Endodermal cell (in vitro differentiated cells): ENCODE results near the gene ATP1B1. TPM values are rescaled to one million over a fixed set of nuclear protein-coding genes. Genes with fewer than 3 reads are reported as not detected.
A peak's percentile ranks its signal among the peaks of the same experiment; 100 is the strongest.

Experiments
- DNase-seq: peaks from one replicate; pipeline ENCODE4 v3.0.0-alpha.2; 2017
- H3K27ac ChIP-seq: 2 replicates; pipeline ENCODE4 v1.5.1; 2013; ENCODE audit warnings: mild to moderate bottlenecking, low read depth, low read length, moderate library complexity
- H3K27me3 ChIP-seq: 2 replicates; pipeline ENCODE4 v1.6.1; 2013; ENCODE audit warnings: mild to moderate bottlenecking, low read length, moderate library complexity; ENCODE audit not compliant: insufficient read depth, control insufficient read depth, poor library complexity, severe bottlenecking
- H3K36me3 ChIP-seq: 2 replicates; pipeline ENCODE4 v1.7.0; 2013; ENCODE audit warnings: mild to moderate bottlenecking, low read length, moderate library complexity; ENCODE audit not compliant: control insufficient read depth, insufficient read depth
- H3K4me1 ChIP-seq: one replicate; pipeline ENCODE4 v1.7.0; 2013; ENCODE audit warnings: low read length; ENCODE audit not compliant: control insufficient read depth, insufficient read depth
- H3K4me3 ChIP-seq: 2 replicates; pipeline ENCODE4 v1.5.1; 2013; ENCODE audit warnings: mild to moderate bottlenecking, low read length, moderate library complexity
- H3K9ac ChIP-seq: 2 replicates; pipeline ENCODE4 v1.6.1; 2013; ENCODE audit warnings: mild to moderate bottlenecking, low read length, moderate library complexity; ENCODE audit not compliant: poor library complexity, severe bottlenecking; ENCODE audit errors: extremely low read depth
- H3K9me3 ChIP-seq: 2 replicates; pipeline ENCODE4 v1.6.1; 2013; ENCODE audit warnings: mild to moderate bottlenecking, low read length, moderate library complexity; ENCODE audit not compliant: control insufficient read depth
- H3K27ac Mint-ChIP-seq: 2 replicates; pipeline ENCODE4 v1.8.0; 2020; ENCODE audit warnings: mixed read lengths
- H3K27me3 Mint-ChIP-seq: 2 replicates; pipeline ENCODE4 v1.8.0; 2021; ENCODE audit warnings: mild to moderate bottlenecking, mixed read lengths; ENCODE audit not compliant: insufficient read depth
- H3K36me3 Mint-ChIP-seq: 2 replicates; pipeline ENCODE4 v1.8.0; 2020; ENCODE audit warnings: low read depth, mixed read lengths
- H3K4me1 Mint-ChIP-seq: 2 replicates; pipeline ENCODE4 v1.8.0; 2020; ENCODE audit warnings: mixed read lengths
- H3K4me3 Mint-ChIP-seq: 2 replicates; pipeline ENCODE4 v1.8.0; 2020; ENCODE audit warnings: mild to moderate bottlenecking, moderate library complexity, mixed read lengths
- H3K9me3 Mint-ChIP-seq: 2 replicates; pipeline ENCODE4 v1.8.0; 2020; ENCODE audit warnings: mild to moderate bottlenecking, mixed read lengths
- WGBS, 2 experiments: methylation state at CpG; one replicate each; pipeline versions ENCODE4 v1.1.5 to v1.1.7; 2013; ENCODE audit warnings: missing lambda C conversion rate in 2 of 2, mixed read lengths in 1 of 2; ENCODE audit not compliant: insufficient coverage in 1 of 2, insufficient read length in 1 of 2; 5-methylcytosine and 5-hydroxymethylcytosine counted together
- total RNA-seq, 2 donors: library from RNA; stranded (reverse); fragmentation: NEBNext Ultra II Directional in 1 of 2; extraction: Animal tissue kit (Norgen Biotek cat#: 25700) in 1 of 2; gene quantifications; 2 replicates in 1 of 2; 3 replicates in 1 of 2; pipeline ENCODE4 v1.2.1, GENCODE V29; 2021
- TF ChIP-seq, protein P1 (sequence below): fragments of 200-600 bp; sonication (generic); conservative IDR thresholded peaks from 2 replicates; pipeline ENCODE4 v1.5.0; 2021; ENCODE audit warnings: antibody characterized with exemption, mild to moderate bottlenecking

ATP1B1 gene
- total RNA-seq, 2 donors from 2014 or later = 49.9 to 56.3 TPM

DNA sequence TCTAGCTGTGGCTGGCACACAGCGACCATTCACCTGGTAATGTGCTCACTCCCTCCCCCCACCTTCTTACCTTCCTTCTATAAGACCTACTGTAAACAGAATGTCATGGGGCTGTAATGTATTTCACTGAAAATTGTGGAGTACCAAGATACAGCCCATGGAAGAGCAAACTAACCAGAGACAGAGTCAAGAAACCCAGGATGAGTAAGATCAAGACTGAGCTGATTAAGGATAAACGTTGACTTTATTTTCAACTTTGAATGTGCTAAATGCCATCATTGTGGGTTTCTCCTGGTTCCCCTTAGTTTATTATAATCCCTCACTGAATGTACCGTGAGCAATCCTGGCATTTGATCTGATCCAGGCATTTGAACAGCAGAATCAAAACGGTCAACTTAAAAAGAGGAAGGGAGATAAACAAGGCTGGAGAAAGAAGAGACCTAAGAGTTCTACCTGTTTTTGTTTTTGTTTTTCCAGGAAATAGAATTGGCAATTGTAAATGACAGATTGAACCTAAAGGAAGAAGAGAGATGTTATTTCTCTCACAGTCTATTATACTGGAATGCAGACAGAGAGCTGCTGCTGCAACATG is 16.1 kb upstream of the ATP1B1 start:
- Mint-ChIP-seq H3K27me3 (no peaks in the 10 kb centered on the region), H3K36me3 (no peaks in the 10 kb centered on the region), H3K9me3 (no peaks in the 10 kb centered on the region), H3K27ac (no peak overlapping the region), H3K4me1 (peaks cover 31% of the 10 kb centered on the region), H3K4me3 (no peak overlapping the region)
- no peak for DNase-seq
- H3K36me3 ChIP-seq = no peaks in the 10 kb centered on the region
- peak overlapping the region; percentile 65 for H3K4me3 ChIP-seq
- H3K27me3 ChIP-seq = no peaks in the 10 kb centered on the region
- 64 to 81% methylated on average over 2 to 4 of the region's 4 CpGs for WGBS, 2 experiments
- no peak overlapping the region for H3K27ac ChIP-seq
- TF ChIP-seq, protein P1, sequence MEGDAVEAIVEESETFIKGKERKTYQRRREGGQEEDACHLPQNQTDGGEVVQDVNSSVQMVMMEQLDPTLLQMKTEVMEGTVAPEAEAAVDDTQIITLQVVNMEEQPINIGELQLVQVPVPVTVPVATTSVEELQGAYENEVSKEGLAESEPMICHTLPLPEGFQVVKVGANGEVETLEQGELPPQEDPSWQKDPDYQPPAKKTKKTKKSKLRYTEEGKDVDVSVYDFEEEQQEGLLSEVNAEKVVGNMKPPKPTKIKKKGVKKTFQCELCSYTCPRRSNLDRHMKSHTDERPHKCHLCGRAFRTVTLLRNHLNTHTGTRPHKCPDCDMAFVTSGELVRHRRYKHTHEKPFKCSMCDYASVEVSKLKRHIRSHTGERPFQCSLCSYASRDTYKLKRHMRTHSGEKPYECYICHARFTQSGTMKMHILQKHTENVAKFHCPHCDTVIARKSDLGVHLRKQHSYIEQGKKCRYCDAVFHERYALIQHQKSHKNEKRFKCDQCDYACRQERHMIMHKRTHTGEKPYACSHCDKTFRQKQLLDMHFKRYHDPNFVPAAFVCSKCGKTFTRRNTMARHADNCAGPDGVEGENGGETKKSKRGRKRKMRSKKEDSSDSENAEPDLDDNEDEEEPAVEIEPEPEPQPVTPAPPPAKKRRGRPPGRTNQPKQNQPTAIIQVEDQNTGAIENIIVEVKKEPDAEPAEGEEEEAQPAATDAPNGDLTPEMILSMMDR = no peak
- H3K9ac ChIP-seq = no peak overlapping the region
- no peaks in the 10 kb centered on the region for H3K9me3 ChIP-seq
- H3K4me1 ChIP-seq = peaks cover 17% of the 10 kb centered on the region

DNA sequence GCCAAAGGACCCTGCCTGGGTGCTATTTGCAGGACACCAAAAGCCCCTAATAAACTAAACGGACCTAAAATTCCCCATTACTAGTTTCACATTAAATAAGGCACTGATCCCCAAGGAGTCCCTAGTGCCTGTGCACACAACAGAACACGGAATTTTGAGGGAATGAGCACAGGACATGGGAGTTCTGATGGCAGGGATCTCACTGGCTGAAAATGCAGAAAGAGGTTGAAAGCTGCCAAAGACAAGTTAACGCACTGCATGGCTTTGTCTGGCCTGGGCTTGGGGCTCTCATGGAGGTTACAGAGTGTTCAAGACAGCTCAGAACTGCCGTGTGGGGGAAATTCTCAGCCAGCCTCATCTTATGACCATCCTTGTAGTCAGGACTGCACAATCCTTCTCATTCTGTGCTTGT is 15.6 kb upstream of the ATP1B1 start:
- H3K9ac ChIP-seq = no peak overlapping the region
- H3K9me3 Mint-ChIP-seq = no peaks in the 10 kb centered on the region
- H3K27ac Mint-ChIP-seq = peak overlapping the region; percentile 27
- H3K9me3 ChIP-seq = no peaks in the 10 kb centered on the region
- 92 to 100% methylated on average over 2 to 4 of the region's 4 CpGs for whole genome bisulfite sequencing, 2 experiments
- H3K36me3 Mint-ChIP-seq = no peaks in the 10 kb centered on the region
- peaks cover 12% of the 10 kb centered on the region for H3K4me1 ChIP-seq
- no peak overlapping the region for H3K4me3 Mint-ChIP-seq
- peaks cover 28% of the 10 kb centered on the region for H3K4me1 Mint-ChIP-seq
- H3K36me3 ChIP-seq = no peaks in the 10 kb centered on the region
- DNase-seq = no peak
- H3K27ac ChIP-seq = no peak overlapping the region
- no peak overlapping the region for H3K4me3 ChIP-seq
- TF ChIP-seq, protein P1 = no peak
- no peaks in the 10 kb centered on the region for H3K27me3 ChIP-seq
- H3K27me3 Mint-ChIP-seq = no peaks in the 10 kb centered on the region

DNA sequence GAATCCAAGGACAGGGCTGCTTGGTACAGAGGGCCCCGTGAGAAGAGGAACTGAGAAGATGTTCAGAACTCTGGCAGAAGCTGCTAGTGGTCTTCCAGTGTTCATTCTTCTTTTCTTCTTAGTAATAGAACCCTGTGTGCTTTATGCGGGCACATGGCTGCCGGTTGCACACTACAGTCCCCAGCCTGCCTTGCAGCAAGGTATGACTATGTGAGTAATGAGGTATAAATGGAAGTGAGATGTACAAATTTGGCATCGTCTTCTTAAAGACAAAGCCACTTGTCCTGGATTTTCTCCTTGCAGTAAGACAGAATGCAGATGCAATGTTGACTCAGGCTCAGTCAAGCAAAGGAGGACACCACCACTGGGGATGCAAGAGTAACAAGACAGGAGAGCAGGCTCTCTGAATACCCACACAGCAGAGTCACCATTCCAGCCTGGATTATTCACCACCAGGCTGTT is 15.0 kb upstream of the ATP1B1 start:
- peak overlapping the region; percentile 27 for H3K27ac Mint-ChIP-seq
- no peak for DNase-seq

More for the DNA sequence above, 15.0 kb upstream of the ATP1B1 start:
- Mint-ChIP-seq H3K4me3 (no peak overlapping the region), H3K9me3 (no peaks in the 10 kb centered on the region), H3K27me3 (no peaks in the 10 kb centered on the region), H3K36me3 (no peaks in the 10 kb centered on the region), H3K4me1 (peaks cover 26% of the 10 kb centered on the region)
- WGBS, 2 experiments = 91 to 96% methylated on average over 4 of the region's 4 CpGs
- Histone ChIP-seq H3K4me3 (no peak overlapping the region), H3K9ac (no peak overlapping the region), H3K9me3 (no peaks in the 10 kb centered on the region), H3K4me1 (peaks cover 7% of the 10 kb centered on the region), H3K36me3 (no peaks in the 10 kb centered on the region), H3K27ac (no peak overlapping the region), H3K27me3 (no peaks in the 10 kb centered on the region)
- TF ChIP-seq, protein P1 = no peak
